HG02642 (cell line): Measurements from ENCODE around the gene TEX19.
"Not testable (repeated sequence)": the region's sequence is repeated elsewhere in the genome, so short reads cannot be mapped to it uniquely, and the experiment has no call there.

Experiments used
- ATAC-seq: cut with Tn5 transposase; IDR thresholded peaks from one replicate; pipeline ENCODE4 v1.9.1; 2021; ENCODE audit warnings: mild to moderate bottlenecking; ENCODE audit not compliant: unreplicated experiment, poor library complexity

The TEX19 gene

DNA sequence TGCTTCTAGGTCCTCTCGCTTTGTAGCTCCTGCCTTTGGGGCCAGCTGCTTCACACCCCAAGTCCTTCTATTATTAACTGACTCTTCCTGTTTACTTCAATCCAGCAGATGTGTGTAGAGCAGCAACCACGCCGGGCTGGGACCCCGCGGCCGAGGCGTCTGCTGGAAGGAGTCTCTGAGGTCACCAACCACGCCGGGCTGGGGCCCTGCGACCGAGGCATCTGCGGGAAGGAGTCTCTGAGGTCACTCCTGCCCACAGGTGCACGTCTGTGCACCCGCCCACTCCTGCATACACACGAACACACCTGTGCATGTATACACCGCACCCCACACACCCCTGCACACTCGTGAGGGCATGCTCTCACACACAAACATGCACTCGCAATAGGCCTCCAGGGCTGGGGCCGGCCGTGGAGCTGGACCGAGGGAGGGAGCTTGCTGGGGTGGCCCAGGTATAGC, 7.8 kb upstream of the TEX19 start:
- peak; percentile 44 for ATAC-seq

- peak; percentile 61 for ATAC-seq
Observed at GRCh38 chr17:82351713-82352488, 7.1 kb upstream of the TEX19 start.

DNA sequence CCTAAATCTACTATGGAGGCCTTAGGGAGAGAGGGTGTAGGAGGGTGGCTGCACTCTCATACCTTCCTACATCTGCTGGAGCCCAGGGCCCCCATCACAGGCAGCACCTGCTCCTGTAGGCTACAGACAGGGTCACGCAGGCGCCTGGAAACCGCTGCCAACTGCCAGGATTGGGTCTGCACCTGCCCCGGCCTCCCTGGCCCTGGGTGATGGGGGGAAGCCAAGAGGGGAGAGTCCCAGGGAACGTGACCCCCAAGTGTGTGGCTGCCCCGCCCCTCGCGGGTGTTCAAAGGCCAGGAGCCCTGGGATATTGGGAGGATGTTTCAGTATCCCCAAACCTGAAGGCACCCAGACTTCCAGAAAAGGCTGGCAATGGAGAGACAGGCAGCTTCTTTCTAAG, 5.6 kb upstream of the TEX19 start:
- ATAC-seq, result no peak

DNA sequence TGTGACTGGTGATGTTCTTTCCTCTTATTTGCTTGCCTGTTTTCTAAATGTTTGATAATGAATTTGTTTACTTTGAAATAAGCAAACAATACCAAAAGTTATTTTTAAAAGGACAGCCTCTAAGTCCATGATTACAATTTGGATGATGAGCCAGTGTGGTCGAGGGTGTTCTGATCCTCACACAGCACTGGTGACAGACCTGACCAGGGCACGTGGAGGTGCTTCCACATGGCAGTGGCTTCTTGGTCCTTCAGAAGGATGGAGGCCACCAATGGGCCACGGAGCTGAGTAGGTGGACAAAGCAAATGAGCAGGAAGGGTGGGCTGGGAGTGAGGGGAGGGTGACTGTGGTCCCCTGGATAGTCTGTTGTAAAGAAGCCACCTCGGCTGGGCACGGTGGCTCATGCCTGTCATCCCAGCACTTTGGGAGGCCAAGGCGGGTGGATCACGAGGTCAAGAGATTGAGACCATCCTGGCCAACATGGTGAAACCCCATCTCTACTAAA, 4.2 kb upstream of the TEX19 start:
- no peak for ATAC-seq

DNA sequence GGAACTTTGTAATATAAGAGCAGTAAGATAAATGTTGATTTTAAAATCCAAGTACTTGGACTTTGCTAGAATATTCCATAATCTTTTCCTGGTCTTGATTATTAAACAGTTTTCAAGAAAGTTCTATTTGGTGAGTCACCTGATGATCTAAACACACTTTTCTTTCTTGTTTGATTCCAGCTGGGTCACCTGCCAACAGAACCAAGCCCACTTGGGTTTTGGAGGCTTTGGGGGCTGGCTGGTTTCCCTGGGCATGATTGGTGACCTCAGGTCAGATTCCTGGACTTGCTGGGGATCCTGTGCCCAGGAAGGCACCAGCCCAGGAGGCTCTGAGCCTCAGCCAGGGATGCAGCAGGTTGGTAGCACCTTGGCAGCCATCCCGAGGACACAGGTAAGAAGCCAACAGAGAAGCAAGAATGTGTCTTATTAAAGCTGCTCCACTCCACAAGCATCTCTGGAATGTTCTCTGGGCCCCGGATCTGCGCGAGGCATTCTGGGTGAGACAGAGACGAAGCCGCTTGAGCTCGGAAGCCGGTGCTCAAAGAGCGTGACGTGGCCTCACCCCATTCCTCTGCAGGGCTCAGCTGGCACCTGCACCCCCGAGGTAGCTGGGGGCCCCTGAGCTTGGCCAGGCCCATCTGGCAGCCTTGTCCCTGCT, 3.1 kb upstream of the TEX19 start:
- ATAC-seq, result no peak

DNA sequence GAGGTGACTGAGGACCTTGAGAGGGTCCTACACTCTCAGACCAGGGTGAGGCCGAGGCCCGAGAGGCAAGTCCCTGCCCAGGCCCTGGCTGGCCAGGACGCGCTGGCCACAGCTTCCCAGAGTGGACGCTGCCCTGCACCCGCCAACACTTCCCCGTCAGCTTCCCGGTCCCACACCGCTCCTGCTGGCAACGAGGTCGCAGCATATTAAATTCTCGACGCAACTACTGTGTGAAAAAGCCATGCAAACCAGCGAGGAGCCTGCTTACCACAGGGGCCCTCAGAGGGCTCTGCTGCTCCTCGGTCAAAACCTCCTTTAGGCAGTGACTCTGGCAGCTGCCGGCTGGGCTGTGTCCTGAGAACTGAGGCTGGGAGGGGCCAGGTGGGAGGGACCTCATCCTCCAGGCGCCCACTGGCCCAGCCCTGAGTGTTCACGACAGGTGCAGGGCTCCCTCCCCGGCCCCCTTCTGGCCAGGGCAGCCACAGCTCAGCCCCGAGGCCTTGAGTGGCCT, 2.1 kb upstream of the TEX19 start:
- no peak for ATAC-seq

DNA sequence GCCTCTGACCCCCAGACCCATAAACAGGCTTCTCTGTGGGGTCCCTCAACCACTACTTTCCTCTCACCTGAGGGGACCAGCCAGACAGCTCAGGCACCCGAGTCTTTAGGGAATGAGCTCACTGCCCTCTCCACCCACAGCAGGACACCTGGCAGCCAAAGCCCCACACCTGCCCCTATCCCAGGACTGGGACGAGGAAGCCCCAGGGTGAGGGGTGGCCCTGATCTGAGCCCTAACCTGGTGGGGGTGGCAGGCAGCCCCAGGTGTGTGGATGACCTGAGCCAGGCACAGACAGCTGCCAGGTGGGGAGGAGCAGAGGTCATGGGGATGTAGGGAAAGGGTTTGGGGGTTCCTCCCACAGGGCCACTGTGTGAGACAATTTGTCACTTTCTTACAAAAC, 1.7 kb upstream of the TEX19 start:
- no peak for ATAC-seq

- not testable (repeated sequence) for ATAC-seq
Observed at GRCh38 chr17:82359451-82360074, 516 bp downstream of the TEX19 start.

GRCh38 chr17:82361885-82362633, 3.0 kb downstream of the TEX19 start:
- no peak for ATAC-seq

GRCh38 chr17:82365606-82366295, 6.7 kb downstream of the TEX19 start:
- no peak for ATAC-seq

DNA sequence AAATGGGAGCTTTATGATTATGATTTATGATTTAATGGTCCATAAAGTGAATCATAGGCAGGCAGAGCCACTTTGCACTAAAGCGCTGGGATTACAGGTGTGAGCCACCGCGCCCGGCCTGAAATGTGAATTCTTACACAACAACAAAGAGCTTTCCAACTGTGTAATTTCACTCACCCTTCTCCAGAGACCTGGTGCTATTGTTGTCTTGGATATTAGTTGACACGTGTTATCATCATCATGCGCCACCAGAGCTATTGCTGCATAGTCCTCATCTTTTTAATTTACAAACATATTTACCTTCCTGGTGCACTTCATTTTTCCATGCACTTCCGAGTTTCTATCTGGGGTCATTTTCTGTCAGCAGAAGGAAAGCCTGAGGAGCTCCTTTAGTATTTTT, 7.7 kb downstream of the TEX19 start:
- ATAC-seq, result no peak

GRCh38 chr17:82367724-82368524, 8.9 kb downstream of the TEX19 start:
- ATAC-seq, result no peak

- ATAC-seq, result no peak
Observed at GRCh38 chr17:82369211-82369610, 10.2 kb downstream of the TEX19 start.

- no peak for ATAC-seq
Observed at GRCh38 chr17:82370471-82371332, 11.7 kb downstream of the TEX19 start.

- ATAC-seq, result no peak
Observed at GRCh38 chr17:82371333-82372248, 12.5 kb downstream of the TEX19 start, which contains the start of gene UTS2R. Gene UTS2R, plus strand, starts transcription at chr17:82371765. Its CDS starts 2,560 bp downstream, at chr17:82374325.

GRCh38 chr17:82372249-82373071, 13.4 kb downstream of the TEX19 start:
- ATAC-seq, result no peak
